HEK293 (cell line): ENCODE results near the gene UBA3.

Experiments used
- CTCF ChIA-PET: fragments of 350-600 bp; formaldehyde crosslinking; extraction: SDS; loops from one replicate; lab custom pipeline; 2021; ENCODE audit warnings: antibody characterized with exemption; lab: Yijun Ruan, JAX
- POLR2A ChIA-PET: fragments of 300-600 bp; formaldehyde crosslinking; extraction: SDS; loops from one replicate; lab custom pipeline; 2020; ENCODE audit warnings: antibody characterized with exemption, inconsistent platforms; lab: Yijun Ruan, JAX
- H3K27ac ChIP-seq: fragments of 200-500 bp; sonication (Bioruptor generic); 2 replicates; pipeline ENCODE4 v1.5.1; 2014; ENCODE audit warnings: low read depth, low read length, control low read depth, inconsistent platforms; ENCODE audit errors: extremely low read depth
- H3K36me3 ChIP-seq, 2 experiments: fragments of 200-500 bp in 1 of 2; sonication (Bioruptor generic) in 1 of 2; 1 replicate in 1 of 2; 2 replicates in 1 of 2; pipeline ENCODE4 v1.5.1; 2014 to 2017; ENCODE audit warnings: inconsistent platforms in 2 of 2, low read length in 2 of 2; ENCODE audit not compliant: control insufficient read depth in 2 of 2, insufficient read depth in 1 of 2
- H3K4me1 ChIP-seq: fragments of 200-500 bp; sonication (Bioruptor generic); 2 replicates; pipeline ENCODE4 v1.5.1; 2014; ENCODE audit warnings: mild to moderate bottlenecking, low read length, inconsistent platforms; ENCODE audit not compliant: control insufficient read depth, insufficient read depth
- H3K4me3 ChIP-seq: 2 replicates; pipeline ENCODE4 v1.5.1; 2011; ENCODE audit warnings: low read depth, mild to moderate bottlenecking, control low read depth, low read length, moderate library complexity
- H3K9me3 ChIP-seq: fragments of 200-500 bp; sonication (Bioruptor generic); 2 replicates; pipeline ENCODE4 v1.5.1; 2014; ENCODE audit warnings: low read depth, low read length, inconsistent platforms; ENCODE audit not compliant: control insufficient read depth, insufficient read depth
- FEZF1 ChIP-seq: fragments of 450-650 bp; formaldehyde crosslinking; IDR thresholded peaks from 2 replicates; pipeline ENCODE4 v1.5.1; 2016; ENCODE audit warnings: missing biosample characterization, missing genetic modification characterization
- REPIN1 ChIP-seq: fragments of 450-650 bp; formaldehyde crosslinking; IDR thresholded peaks from 2 replicates; pipeline ENCODE4 v1.5.1; 2017; ENCODE audit warnings: missing biosample characterization, missing genetic modification characterization, low read depth
- YY1 ChIP-seq: fragments of 450-650 bp; formaldehyde crosslinking; IDR thresholded peaks from 2 replicates; pipeline ENCODE4 v1.5.1; 2018; ENCODE audit warnings: missing biosample characterization, missing genetic modification characterization
- ZBTB17 ChIP-seq: fragments of 450-650 bp; formaldehyde crosslinking; IDR thresholded peaks from 2 replicates; pipeline ENCODE4 v1.5.1; 2016; ENCODE audit warnings: missing biosample characterization, missing genetic modification characterization
- ZBTB20 ChIP-seq: fragments of 450-650 bp; formaldehyde crosslinking; IDR thresholded peaks from 2 replicates; pipeline ENCODE4 v1.5.1; 2016; ENCODE audit warnings: missing biosample characterization, missing genetic modification characterization
- ZFP69B ChIP-seq: fragments of 450-650 bp; formaldehyde crosslinking; IDR thresholded peaks from 2 replicates; pipeline ENCODE4 v1.5.1; 2016; ENCODE audit warnings: missing biosample characterization, missing genetic modification characterization
- ZNF2 ChIP-seq: fragments of 450-650 bp; formaldehyde crosslinking; IDR thresholded peaks from 2 replicates; pipeline ENCODE4 v1.5.1; 2016; ENCODE audit warnings: missing biosample characterization, missing genetic modification characterization
- ZNF266 ChIP-seq: fragments of 450-650 bp; formaldehyde crosslinking; IDR thresholded peaks from 2 replicates; pipeline ENCODE4 v1.5.1; 2016; ENCODE audit warnings: missing biosample characterization, missing genetic modification characterization, low read depth
- ZNF324 ChIP-seq: fragments of 450-650 bp; formaldehyde crosslinking; IDR thresholded peaks from 2 replicates; pipeline ENCODE4 v1.5.1; 2016; ENCODE audit warnings: missing biosample characterization, missing genetic modification characterization
- ZNF335 ChIP-seq: fragments of 450-650 bp; formaldehyde crosslinking; conservative IDR thresholded peaks from 2 replicates; pipeline ENCODE4 v1.5.1; 2016; ENCODE audit warnings: missing biosample characterization, missing genetic modification characterization
- ZNF366 ChIP-seq: fragments of 450-650 bp; formaldehyde crosslinking; conservative IDR thresholded peaks from 2 replicates; pipeline ENCODE4 v1.5.1; 2016; ENCODE audit warnings: missing biosample characterization, missing genetic modification characterization
- ZNF394 ChIP-seq: fragments of 450-650 bp; formaldehyde crosslinking; IDR thresholded peaks from 2 replicates; pipeline ENCODE4 v1.5.1; 2016; ENCODE audit warnings: missing biosample characterization, missing genetic modification characterization, mild to moderate bottlenecking, moderate library complexity, borderline replicate concordance
- ZNF473 ChIP-seq: fragments of 450-650 bp; formaldehyde crosslinking; IDR thresholded peaks from 2 replicates; pipeline ENCODE4 v1.5.1; 2017; ENCODE audit warnings: missing biosample characterization, missing genetic modification characterization
- ZNF561 ChIP-seq: fragments of 450-650 bp; IDR thresholded peaks from 2 replicates; pipeline ENCODE4 v1.5.1; 2018; ENCODE audit warnings: missing biosample characterization, missing genetic modification characterization, borderline replicate concordance
- ZNF610 ChIP-seq: fragments of 450-650 bp; formaldehyde crosslinking; IDR thresholded peaks from 2 replicates; pipeline ENCODE4 v1.5.1; 2016; ENCODE audit warnings: missing biosample characterization, missing genetic modification characterization, borderline replicate concordance
- ZNF624 ChIP-seq: fragments of 450-650 bp; formaldehyde crosslinking; IDR thresholded peaks from 2 replicates; pipeline ENCODE4 v1.5.1; 2017; ENCODE audit warnings: missing biosample characterization, missing genetic modification characterization
- ZNF626 ChIP-seq: fragments of 450-650 bp; sonication (Bioruptor Pico); formaldehyde crosslinking; IDR thresholded peaks from 2 replicates; pipeline ENCODE4 v1.5.1; 2018; ENCODE audit warnings: missing biosample characterization, missing genetic modification characterization, inconsistent platforms
- ZNF629 ChIP-seq: fragments of 450-650 bp; formaldehyde crosslinking; IDR thresholded peaks from 2 replicates; pipeline ENCODE4 v1.5.1; 2017; ENCODE audit warnings: missing biosample characterization, missing genetic modification characterization
- ZNF660 ChIP-seq: fragments of 450-650 bp; IDR thresholded peaks from 2 replicates; pipeline ENCODE4 v1.5.1; 2018; ENCODE audit warnings: missing biosample characterization, mild to moderate bottlenecking, missing genetic modification characterization
- ZNF768 ChIP-seq: fragments of 450-650 bp; formaldehyde crosslinking; IDR thresholded peaks from 2 replicates; pipeline ENCODE4 v1.5.1; 2018; ENCODE audit warnings: missing biosample characterization, mild to moderate bottlenecking, missing genetic modification characterization
- ZSCAN30 ChIP-seq: fragments of 450-650 bp; IDR thresholded peaks from 2 replicates; pipeline ENCODE4 v1.5.1; 2018; ENCODE audit warnings: missing biosample characterization, mild to moderate bottlenecking, missing genetic modification characterization, moderate library complexity
- TF ChIP-seq, protein P1 (sequence below): fragments of 450-650 bp; formaldehyde crosslinking; IDR thresholded peaks from 2 replicates; pipeline ENCODE4 v1.5.1; 2016; ENCODE audit warnings: missing biosample characterization, missing genetic modification characterization
- TF ChIP-seq, protein P2 (sequence below): fragments of 450-650 bp; formaldehyde crosslinking; IDR thresholded peaks from 2 replicates; pipeline ENCODE4 v1.5.1; 2016; ENCODE audit warnings: missing biosample characterization, missing genetic modification characterization
- TF ChIP-seq, protein P3 (sequence below): fragments of 450-650 bp; formaldehyde crosslinking; IDR thresholded peaks from 2 replicates; pipeline ENCODE4 v1.5.1; 2016; ENCODE audit warnings: missing biosample characterization, missing genetic modification characterization
- TF ChIP-seq, protein P4 (sequence below): fragments of 450-650 bp; formaldehyde crosslinking; conservative IDR thresholded peaks from 2 replicates; pipeline ENCODE4 v1.5.1; 2016; ENCODE audit warnings: low read depth, missing biosample characterization, missing genetic modification characterization

The UBA3 gene

DNA sequence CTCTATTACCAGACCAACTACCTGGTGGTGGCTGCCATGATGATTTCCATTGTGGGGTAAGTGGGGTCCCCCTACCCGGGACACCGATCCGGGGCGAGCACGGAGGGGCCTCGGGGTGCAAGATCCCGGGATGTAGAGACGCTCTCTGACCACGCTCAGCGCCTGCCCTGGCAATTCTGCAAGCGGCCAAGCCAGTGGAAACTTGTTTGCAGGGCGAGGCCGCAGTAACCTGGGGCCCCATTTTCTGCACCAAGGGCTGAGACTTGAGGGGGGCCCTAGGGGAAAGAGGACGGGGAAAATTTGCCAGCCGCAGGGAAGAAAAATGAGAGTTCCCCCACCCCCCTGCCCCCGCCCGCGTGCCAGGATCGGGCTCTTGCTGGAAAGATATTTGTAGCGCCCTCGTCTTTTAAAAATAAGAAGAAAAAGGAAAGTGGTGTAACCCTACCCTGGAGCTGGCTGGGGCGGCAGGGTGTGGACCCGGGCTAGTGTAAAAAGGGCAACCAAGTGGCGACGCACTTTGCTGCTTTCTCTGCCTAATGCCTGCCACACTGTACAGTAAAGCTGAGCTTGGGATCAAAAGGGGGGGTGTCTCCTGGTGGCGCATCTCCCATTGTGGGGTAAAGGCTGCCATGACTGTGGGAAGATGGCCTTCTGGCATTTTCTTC lies 5.1 kb upstream of the UBA3 start (continued):
- no peak for TF ChIP-seq REPIN1 (tag by site-specific recombination)
- TF ChIP-seq, protein P1, sequence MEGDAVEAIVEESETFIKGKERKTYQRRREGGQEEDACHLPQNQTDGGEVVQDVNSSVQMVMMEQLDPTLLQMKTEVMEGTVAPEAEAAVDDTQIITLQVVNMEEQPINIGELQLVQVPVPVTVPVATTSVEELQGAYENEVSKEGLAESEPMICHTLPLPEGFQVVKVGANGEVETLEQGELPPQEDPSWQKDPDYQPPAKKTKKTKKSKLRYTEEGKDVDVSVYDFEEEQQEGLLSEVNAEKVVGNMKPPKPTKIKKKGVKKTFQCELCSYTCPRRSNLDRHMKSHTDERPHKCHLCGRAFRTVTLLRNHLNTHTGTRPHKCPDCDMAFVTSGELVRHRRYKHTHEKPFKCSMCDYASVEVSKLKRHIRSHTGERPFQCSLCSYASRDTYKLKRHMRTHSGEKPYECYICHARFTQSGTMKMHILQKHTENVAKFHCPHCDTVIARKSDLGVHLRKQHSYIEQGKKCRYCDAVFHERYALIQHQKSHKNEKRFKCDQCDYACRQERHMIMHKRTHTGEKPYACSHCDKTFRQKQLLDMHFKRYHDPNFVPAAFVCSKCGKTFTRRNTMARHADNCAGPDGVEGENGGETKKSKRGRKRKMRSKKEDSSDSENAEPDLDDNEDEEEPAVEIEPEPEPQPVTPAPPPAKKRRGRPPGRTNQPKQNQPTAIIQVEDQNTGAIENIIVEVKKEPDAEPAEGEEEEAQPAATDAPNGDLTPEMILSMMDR = peak; percentile 27; the same call in 1 of the 2 replicates
- TF ChIP-seq, protein P2, sequence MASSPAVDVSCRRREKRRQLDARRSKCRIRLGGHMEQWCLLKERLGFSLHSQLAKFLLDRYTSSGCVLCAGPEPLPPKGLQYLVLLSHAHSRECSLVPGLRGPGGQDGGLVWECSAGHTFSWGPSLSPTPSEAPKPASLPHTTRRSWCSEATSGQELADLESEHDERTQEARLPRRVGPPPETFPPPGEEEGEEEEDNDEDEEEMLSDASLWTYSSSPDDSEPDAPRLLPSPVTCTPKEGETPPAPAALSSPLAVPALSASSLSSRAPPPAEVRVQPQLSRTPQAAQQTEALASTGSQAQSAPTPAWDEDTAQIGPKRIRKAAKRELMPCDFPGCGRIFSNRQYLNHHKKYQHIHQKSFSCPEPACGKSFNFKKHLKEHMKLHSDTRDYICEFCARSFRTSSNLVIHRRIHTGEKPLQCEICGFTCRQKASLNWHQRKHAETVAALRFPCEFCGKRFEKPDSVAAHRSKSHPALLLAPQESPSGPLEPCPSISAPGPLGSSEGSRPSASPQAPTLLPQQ (tag by site-specific recombination) = peak; percentile 97
- TF ChIP-seq ZNF624 (tag by site-specific recombination) = no peak
- TF ChIP-seq ZFP69B (tag by site-specific recombination) = peak; percentile 93
- TF ChIP-seq YY1 = peak; percentile 44
- TF ChIP-seq, protein P3, sequence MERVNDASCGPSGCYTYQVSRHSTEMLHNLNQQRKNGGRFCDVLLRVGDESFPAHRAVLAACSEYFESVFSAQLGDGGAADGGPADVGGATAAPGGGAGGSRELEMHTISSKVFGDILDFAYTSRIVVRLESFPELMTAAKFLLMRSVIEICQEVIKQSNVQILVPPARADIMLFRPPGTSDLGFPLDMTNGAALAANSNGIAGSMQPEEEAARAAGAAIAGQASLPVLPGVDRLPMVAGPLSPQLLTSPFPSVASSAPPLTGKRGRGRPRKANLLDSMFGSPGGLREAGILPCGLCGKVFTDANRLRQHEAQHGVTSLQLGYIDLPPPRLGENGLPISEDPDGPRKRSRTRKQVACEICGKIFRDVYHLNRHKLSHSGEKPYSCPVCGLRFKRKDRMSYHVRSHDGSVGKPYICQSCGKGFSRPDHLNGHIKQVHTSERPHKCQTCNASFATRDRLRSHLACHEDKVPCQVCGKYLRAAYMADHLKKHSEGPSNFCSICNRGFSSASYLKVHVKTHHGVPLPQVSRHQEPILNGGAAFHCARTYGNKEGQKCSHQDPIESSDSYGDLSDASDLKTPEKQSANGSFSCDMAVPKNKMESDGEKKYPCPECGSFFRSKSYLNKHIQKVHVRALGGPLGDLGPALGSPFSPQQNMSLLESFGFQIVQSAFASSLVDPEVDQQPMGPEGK (tag by site-specific recombination) = 0 out of 2 replicates have a peak, but pooled peaks have one; percentile 7
- TF ChIP-seq ZNF266 (tag by site-specific recombination) = no peak
- TF ChIP-seq FEZF1 (tag by site-specific recombination) = peak; percentile 93
- no peak for TF ChIP-seq ZNF768 (tag by site-specific recombination)
- TF ChIP-seq ZBTB20 (tag by site-specific recombination) = peak; percentile 94
- no peak for TF ChIP-seq ZNF394 (tag by site-specific recombination)

DNA sequence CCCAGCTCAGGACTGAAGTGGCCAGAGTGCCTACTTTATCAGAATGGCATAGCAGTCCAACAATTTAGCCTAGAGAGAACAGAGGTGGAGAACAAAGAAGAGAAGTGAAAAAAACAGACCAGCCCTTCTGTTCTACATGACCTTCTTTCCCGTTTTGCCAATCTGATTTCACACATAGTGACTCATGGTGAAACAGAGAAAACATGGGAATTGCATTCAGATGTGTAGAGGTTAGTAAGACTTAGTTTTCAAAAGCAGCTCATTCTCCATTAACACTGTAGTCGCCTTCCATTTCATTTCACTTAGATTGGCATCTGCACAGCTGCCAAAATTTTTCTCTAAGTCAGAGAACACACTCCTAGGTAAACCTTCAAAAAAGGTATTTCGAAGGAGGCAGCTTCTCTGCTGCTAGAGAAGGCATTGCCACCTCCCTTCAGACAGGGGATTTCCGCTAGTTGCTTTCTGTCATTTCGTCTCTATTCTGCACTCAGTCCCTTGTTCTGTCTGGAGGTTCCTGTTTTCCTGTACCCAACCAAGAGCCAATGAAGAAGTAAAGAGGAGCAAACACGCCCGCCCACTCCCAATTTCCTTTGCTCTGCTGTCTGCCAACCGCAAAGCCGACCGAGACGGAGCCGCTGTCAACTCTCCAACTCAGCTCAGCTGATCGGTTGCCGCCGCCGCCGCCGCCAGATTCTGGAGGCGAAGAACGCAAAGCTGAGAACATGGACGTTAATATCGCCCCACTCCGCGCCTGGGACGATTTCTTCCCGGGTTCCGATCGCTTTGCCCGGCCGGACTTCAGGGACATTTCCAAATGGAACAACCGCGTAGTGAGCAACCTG lies 4.4 kb upstream of the UBA3 start, which contains the start of gene ARL6IP5:
TSS of gene ARL6IP5 (plus strand) at position 612 of the 842 bp plus-strand sequence. CDS start at position 723, 111 bp downstream.
- ChIA-PET CTCF (interaction anchor here (1.0 kb wide), 1 partner anchor 37 kb away, joined by 4 read pairs; no protein-coding TSS in a partner anchor), POLR2A (interaction anchor here (1.2 to 1.6 kb wide), 2 partner anchors 10 to 71 kb away, joined by 3 to 5 read pairs; partner anchors contain the start of gene EOGT)
- peaks cover 7% of the 10 kb centered on the region for H3K4me1 ChIP-seq
- H3K36me3 ChIP-seq = peaks cover 0 to 4% of the 10 kb centered on the region in 2 experiments; a peak in 1 of 3 replicates
- no peaks in the 10 kb centered on the region for H3K9me3 ChIP-seq
- peak within 1 kb of the TSS; percentile 79 for H3K27ac ChIP-seq
- H3K4me3 ChIP-seq = peak within 1 kb of the TSS; percentile 91
- TF ChIP-seq ZNF2 (tag by site-specific recombination) = 0 out of 2 replicates have a peak, but pooled peaks have one; percentile 18
- TF ChIP-seq ZNF629 (tag by site-specific recombination) = peak; percentile 58
- peak; percentile 23; the same call in 1 of the 2 replicates for TF ChIP-seq ZNF610 (tag by site-specific recombination)
- TF ChIP-seq ZNF394 (tag by site-specific recombination) = peak; percentile 66; the same call in 1 of the 2 replicates
- peak; percentile 73; the same call in 1 of the 2 replicates for TF ChIP-seq ZNF660
- no peak for TF ChIP-seq ZNF626 (tag by site-specific recombination)
- TF ChIP-seq ZBTB17 (tag by site-specific recombination) = peak; percentile 87
- TF ChIP-seq ZNF561 = peak; percentile 47; the same call in 1 of the 2 replicates
- TF ChIP-seq, protein P4, sequence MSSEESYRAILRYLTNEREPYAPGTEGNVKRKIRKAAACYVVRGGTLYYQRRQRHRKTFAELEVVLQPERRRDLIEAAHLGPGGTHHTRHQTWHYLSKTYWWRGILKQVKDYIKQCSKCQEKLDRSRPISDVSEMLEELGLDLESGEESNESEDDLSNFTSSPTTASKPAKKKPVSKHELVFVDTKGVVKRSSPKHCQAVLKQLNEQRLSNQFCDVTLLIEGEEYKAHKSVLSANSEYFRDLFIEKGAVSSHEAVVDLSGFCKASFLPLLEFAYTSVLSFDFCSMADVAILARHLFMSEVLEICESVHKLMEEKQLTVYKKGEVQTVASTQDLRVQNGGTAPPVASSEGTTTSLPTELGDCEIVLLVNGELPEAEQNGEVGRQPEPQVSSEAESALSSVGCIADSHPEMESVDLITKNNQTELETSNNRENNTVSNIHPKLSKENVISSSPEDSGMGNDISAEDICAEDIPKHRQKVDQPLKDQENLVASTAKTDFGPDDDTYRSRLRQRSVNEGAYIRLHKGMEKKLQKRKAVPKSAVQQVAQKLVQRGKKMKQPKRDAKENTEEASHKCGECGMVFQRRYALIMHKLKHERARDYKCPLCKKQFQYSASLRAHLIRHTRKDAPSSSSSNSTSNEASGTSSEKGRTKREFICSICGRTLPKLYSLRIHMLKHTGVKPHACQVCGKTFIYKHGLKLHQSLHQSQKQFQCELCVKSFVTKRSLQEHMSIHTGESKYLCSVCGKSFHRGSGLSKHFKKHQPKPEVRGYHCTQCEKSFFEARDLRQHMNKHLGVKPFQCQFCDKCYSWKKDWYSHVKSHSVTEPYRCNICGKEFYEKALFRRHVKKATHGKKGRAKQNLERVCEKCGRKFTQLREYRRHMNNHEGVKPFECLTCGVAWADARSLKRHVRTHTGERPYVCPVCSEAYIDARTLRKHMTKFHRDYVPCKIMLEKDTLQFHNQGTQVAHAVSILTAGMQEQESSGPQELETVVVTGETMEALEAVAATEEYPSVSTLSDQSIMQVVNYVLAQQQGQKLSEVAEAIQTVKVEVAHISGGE (tag by site-specific recombination) = peak; percentile 50
- peak; percentile 85 for TF ChIP-seq ZNF335 (tag by site-specific recombination)
- no peak for TF ChIP-seq ZNF473 (tag by site-specific recombination)
- 0 out of 2 replicates have a peak, but pooled peaks have one; percentile 58 for TF ChIP-seq ZNF324
- TF ChIP-seq ZSCAN30 = 0 out of 2 replicates have a peak, but pooled peaks have one; percentile 23
- TF ChIP-seq ZNF366 (tag by site-specific recombination) = peak; percentile 45; the same call in 1 of the 2 replicates
